ENCODE results near the gene TEX35.

DNA sequence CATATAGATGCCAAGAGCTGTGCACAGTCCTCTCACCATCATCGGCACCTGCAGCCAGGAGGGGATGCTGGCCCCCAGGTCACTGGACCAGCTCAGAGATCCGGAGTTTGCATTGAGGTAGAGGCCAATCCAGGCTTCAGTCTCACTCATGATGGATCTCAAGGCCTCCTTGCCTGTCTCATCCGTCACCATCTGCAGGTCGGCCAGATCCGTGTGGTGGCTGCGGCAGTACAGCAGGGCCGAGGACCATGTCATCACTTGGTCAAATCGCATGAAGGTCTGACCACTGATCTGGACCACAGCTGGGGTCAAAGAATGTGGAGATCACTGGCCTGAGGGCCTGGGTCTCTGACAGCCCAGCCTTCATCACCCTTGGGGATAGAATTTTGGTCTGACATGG lies 22.8 kb upstream of the TEX35 start:
- TF ChIP-seq, protein P1, sequence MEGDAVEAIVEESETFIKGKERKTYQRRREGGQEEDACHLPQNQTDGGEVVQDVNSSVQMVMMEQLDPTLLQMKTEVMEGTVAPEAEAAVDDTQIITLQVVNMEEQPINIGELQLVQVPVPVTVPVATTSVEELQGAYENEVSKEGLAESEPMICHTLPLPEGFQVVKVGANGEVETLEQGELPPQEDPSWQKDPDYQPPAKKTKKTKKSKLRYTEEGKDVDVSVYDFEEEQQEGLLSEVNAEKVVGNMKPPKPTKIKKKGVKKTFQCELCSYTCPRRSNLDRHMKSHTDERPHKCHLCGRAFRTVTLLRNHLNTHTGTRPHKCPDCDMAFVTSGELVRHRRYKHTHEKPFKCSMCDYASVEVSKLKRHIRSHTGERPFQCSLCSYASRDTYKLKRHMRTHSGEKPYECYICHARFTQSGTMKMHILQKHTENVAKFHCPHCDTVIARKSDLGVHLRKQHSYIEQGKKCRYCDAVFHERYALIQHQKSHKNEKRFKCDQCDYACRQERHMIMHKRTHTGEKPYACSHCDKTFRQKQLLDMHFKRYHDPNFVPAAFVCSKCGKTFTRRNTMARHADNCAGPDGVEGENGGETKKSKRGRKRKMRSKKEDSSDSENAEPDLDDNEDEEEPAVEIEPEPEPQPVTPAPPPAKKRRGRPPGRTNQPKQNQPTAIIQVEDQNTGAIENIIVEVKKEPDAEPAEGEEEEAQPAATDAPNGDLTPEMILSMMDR (IDR thresholded peaks at IDR 0.05), result no peak
- no peak for TF ChIP-seq EP300 (IDR thresholded peaks at IDR 0.05; ENCODE audit: low read depth)

Measured in transverse colon (tissue), 3 donors.